ENCODE data around the gene TNN.

Gene TNN

GRCh38 chr1:175114996-175115395 is 47.4 kb downstream of the TNN start:
- DNase-seq, result no peak

GRCh38 chr1:175116210-175116798 is 48.7 kb downstream of the TNN start:
- no peak for DNase-seq

- no peak for DNase-seq
Observed at GRCh38 chr1:175116903-175117302, 49.3 kb downstream of the TNN start.

GRCh38 chr1:175118375-175119367 is 51.0 kb downstream of the TNN start:
- no peak for DNase-seq

DNA sequence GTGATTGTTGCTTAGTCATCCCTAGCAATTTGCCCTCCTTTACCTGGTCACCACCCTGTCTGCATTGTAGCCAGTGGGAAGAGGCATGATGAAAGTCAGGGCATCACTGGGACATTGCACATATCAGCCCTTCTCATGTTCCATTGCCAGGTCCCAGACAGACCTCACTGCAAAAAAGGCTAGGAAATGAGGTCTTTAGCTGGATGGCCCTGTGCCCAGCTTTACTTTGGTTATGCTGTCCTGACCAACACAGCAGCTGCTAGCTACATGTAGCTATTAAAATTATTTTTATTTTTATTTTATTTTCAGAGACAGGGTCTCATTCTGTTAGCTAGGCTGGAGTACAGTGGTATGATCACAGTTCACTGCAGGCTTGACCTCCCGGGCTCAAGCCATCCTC is 52.9 kb downstream of the TNN start:
- DNase-seq, result no peak

GRCh38 chr1:175124861-175125260 is 57.2 kb downstream of the TNN start:
- DNase-seq, result peak; percentile 84

DNA sequence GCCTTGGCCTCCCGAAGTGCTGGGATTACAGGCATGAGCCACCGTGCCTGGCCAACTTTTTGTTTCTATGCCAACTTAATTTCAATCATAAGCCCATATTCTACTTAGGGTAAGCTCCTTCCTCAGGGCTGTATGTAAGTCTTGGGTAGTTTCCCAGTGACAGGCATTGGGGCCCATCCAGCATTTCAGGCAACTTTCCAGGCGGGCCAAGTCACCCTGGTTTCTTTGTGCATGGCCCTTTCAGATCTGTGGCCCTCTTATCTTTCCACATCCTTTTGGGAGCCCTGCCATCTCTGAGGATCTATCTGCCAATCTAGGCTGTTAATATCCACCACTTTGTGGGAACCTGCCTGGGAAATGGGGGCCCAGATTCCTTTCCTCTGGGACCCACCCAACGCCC is 58.7 kb downstream of the TNN start:
- DNase-seq, result peak; percentile 11

- DNase-seq, result peak; percentile 63
Observed at GRCh38 chr1:175127565-175127964, 59.9 kb downstream of the TNN start.

DNA sequence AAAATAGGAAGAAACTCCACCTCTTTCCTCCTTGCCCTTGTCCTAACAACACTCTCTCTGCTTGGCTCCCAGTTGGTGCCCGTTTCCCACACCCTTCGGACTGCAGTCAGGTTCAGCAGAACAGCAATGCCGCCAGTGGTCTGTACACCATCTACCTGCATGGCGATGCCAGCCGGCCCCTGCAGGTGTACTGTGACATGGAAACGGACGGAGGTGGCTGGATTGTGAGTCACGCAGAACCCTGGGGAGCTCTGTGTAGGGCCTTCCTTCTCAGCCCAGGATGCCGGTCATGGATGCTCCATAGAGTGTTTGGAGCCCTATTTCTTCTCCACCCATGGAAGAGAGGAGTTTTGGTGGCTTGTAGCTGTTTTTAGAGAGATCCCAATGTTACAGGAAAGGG is 60.9 kb downstream of the TNN start:
- no peak for DNase-seq

GRCh38 chr1:175129182-175129581 is 61.5 kb downstream of the TNN start:
- DNase-seq, result no peak

- peak; percentile 4 for DNase-seq
Observed at GRCh38 chr1:175129644-175129996, 62.0 kb downstream of the TNN start.

DNA sequence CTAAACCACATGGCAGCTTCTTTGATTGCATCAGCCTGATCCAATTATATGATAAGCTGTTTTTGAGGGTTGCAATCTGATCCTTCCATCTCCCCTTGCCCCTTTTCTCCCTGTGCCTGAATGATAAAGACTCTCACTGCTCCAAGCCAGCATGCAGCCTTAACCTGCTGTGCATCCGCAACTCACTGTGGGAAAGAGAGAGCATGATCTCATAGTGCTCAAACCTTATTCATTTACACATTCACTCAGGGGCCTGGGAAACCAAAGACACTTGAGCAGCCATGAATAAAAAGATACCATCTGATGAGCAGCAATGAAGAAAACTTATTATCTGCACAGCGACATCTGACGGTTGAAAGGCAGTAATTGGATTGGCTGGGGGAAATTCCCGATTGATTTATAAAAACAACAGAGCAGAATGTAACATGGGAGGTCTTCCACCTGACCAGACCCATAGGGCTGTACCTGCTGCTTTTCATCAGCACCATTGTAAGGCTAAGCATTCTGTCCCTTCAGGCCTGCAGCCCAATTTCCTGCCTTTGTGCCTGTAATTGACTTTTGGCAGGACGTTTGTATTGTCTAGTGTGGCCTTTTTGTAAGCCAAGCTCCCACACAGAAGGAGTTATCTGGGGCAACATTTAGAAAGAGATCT is 62.5 kb downstream of the TNN start:
- DNase-seq, result no peak

DNA sequence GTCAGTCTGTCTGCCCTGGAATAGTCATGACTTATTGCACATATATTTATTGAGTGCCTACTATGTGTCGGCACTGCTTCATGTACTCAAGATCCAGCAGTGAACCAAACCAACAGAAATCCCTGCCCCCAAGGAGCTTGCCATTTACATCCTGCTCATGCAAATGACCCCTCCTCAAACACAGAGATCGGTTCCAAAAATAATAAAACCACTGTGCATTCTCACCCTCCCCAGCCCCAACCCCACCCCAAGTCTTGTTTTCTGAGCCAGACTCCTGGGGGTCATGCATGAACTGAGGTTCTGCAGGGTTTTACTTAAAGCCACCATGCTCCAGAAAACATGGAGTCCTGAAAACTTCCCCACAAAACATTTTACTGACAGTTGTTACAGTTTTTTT is 63.0 kb downstream of the TNN start:
- DNase-seq, result no peak

DNA sequence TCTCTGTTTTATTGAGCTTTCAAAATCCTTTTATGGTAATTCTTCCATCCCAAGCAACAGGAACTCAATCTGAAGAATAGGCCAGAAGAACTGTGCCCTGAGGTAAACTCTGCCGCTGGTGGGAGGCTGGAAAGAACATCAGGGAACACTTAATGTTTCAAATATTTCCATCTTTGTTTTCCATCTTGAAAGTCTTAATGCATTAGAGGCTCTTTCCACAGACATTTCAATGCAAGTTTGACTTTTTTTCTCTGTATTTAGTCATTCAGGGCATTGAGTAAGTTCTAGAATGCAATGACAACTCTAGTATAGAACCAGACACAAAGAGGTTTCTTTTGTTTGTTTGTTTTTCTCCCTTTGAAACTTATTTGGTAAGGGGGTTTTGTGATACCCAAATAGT is 63.5 kb downstream of the TNN start:
- DNase-seq, result no peak

- no peak for DNase-seq
Observed at GRCh38 chr1:175132436-175132835, 64.8 kb downstream of the TNN start.

DNA sequence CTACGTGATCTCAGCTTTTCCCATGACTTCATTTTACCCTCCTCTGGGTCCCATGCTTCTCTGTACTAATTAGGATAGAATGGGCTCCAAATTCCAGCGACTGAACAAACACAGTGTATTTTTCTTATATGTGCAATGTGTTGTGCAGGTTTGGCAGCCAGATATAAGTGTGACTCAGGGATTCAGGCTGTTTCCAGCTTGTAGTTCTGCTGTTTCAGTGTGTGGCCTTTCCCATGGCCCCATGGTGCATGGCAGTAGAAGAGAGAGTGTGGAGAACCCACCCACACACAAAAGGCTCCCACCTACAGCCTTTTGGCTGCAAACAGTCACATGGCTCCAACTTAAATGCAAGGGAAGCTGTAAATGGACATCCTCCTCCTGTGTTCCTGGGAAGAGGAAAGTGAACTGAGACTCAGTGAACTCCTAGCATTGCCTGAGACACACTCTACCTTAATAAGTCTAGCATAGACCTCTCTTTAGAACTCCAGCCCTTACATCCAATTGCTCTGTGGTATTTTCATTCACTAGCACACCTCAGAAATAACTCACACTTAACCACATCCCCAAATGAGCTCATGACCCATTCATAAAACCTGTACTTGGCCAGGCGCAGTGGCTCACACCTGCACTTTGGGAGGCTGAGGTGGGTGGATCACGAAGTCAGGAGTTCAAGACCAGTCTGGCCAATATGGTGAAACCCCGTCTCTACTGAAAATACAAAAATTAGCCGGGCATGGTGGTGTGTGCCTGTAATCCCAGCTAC is 66.2 kb downstream of the TNN start:
- no peak for DNase-seq

GRCh38 chr1:175134500-175134899 is 66.9 kb downstream of the TNN start:
- no peak for DNase-seq

DNA sequence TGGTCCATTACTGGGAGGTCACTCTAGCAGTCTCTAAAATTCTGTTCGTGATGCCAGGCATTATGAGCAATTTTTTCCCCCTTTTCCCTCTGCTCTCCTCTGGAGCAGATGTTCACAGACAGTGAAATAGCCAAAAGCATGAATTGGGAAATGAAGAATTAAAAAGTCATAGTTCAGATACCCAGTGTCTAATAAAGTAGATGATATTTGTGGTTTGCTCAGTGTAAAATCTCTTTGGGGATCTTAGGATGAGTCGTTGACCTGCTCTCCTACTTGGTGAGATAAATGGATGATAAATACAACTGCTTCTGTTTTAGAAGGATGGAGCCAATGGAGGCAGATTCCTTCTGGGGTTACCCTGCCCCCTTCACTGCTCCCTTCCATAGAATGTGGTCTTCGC is 68.6 kb downstream of the TNN start:
- DNase-seq, result no peak

DNA sequence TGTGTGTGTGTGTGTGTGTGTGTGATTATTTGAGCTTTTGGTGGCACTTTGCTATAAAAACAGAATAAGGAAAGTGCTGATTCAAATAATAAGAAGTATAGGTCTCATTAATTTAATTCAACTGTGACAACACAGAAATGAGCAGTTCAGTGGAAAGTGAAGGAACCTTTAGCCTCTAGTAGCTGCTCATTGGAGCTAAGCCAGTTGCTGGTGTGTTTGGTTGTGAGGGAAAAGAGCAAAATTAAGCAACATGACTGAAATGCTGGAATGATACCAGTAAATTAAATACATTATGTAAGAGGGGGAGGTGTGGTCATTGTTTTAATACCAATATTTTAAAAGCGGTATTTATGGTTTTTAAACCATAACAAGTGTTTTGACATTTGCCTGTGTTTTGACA is 69.7 kb downstream of the TNN start:
- DNase-seq, result no peak

- no peak for DNase-seq
Observed at GRCh38 chr1:175138579-175138978, 70.9 kb downstream of the TNN start.

DNA sequence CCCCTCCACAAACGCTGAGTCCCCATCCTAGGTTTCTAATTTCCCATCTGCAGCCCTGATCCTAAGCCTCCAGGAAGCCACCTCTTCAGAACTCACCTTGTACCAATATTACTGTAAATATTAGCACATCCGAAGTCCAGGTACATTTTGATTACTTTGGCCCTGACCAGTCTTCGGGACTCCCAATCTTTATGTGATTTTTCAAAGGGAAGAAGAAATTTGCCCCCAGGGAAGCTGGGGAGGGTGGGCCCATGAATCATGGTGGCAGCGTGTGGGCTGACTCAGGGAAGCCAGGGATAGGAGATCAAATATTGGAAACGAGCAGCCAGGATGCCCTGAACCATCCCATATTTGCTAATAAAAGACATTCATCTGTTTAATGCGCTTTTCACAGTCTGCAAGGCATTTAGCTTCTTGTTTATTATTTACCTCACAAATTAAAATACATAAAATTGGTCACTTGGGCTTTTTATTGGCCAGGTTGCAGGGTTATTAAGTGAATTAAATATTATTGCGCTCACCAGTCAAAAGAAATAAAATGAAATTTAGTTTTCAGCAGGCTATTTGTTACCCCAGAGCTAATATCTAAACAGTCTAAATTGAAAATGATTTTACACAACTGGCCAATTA is 78.4 kb downstream of the TNN start:
- no peak for DNase-seq

DNA sequence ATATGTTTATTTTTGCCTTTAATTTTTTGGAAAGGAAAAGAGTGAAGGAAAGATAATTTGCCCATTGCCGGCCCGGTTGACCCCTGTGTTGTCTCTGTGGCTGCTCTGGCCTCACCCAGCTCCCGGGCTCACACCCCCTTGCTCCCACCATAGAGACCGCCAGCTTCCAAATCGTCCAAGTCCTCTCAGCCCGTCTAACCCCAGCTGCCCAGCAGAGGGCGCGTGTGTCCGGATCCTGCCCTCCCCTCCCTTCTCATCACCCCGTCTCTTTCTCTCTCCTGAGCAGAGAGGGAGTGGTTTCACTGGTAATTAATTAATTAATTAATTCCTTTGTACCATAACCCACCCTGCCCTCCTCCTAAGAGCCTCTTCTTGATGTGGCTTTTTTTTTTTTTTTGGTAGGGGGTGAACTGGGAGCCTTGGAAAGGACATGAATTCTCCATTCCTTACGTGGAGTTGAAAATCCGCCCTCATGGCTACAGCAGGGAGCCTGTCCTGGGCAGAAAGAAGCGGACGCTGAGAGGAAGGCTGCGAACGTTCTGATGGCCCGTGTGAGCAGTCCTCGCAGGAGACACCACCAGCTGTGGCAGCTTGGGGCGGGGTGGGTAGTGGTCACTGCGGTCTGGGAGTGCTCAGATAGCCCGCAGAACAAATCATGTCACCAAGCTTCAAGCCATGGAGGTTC is 79.0 kb downstream of the TNN start:
- DNase-seq, result peak; percentile 28

All from MV-4-11 (cell line).